Measurements from ENCODE around the gene DENND2C.

DENND2C gene

DNA sequence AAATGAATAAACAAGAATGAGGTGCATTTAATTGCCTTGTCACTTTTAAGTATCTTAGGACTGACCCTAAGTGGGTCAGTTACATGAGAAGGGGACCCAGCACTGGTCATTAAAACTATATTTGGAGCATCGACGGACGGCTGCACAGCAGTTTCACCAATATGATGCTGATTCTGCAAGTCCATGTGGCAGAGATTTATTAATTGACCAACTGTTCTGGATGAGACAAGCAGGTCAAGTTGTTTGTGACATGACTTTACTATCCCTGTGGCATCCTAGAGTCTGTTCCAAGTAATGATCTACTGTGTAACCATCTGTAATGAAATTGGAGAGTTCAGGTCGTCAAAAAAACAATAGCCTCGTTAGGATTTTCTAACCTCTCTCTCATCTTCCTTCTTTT is 16.0 kb upstream of the DENND2C start:
- Histone ChIP-seq H3K4me1 (no peaks in the 10 kb centered on the region), H3K4me2 (ENCODE audit: low read length) (no peak overlapping the region), H3K9ac (no peak overlapping the region), H3K9me3 (ENCODE audit: control insufficient read depth, low read length) (no peaks in the 10 kb centered on the region), H3K79me2 (no peaks in the 10 kb centered on the region), H3K27ac (no peak overlapping the region), H3K36me3 (ENCODE audit: control insufficient read depth, insufficient read depth, low read length) (no peaks in the 10 kb centered on the region), H3K4me3 (ENCODE audit: low read depth, low read length) (no peak overlapping the region), H3K27me3 (ENCODE audit: control insufficient read depth, insufficient read depth, low read length) (no peaks in the 10 kb centered on the region), H2AFZ (no peak overlapping the region)
- TF ChIP-seq, protein P1, sequence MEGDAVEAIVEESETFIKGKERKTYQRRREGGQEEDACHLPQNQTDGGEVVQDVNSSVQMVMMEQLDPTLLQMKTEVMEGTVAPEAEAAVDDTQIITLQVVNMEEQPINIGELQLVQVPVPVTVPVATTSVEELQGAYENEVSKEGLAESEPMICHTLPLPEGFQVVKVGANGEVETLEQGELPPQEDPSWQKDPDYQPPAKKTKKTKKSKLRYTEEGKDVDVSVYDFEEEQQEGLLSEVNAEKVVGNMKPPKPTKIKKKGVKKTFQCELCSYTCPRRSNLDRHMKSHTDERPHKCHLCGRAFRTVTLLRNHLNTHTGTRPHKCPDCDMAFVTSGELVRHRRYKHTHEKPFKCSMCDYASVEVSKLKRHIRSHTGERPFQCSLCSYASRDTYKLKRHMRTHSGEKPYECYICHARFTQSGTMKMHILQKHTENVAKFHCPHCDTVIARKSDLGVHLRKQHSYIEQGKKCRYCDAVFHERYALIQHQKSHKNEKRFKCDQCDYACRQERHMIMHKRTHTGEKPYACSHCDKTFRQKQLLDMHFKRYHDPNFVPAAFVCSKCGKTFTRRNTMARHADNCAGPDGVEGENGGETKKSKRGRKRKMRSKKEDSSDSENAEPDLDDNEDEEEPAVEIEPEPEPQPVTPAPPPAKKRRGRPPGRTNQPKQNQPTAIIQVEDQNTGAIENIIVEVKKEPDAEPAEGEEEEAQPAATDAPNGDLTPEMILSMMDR (IDR thresholded peaks at IDR 0.05) = no peak

DNA sequence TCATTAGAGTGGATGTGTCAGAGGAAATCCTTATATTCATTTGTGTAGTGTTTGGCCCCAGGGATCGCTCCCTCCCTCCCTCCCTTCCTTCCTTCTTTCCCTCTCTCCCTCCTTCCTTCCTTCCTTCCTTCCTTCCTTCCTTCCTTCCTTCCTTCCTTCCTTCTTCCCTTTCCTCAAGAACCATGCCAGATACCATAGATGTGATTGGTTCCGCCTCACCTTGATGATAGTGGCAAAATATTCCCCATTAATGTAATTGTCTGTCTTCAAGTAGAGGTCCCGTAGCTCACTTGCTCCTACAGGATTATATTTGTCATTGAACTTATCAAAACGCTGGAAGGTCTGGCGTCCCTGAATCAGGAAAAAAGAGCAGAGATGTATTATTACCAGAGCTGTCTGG is 7.8 kb upstream of the DENND2C start:
- Histone ChIP-seq H3K27me3 (ENCODE audit: control insufficient read depth, insufficient read depth, low read length) (no peaks in the 10 kb centered on the region), H3K27ac (no peak overlapping the region), H3K4me2 (ENCODE audit: low read length) (no peak overlapping the region), H3K36me3 (ENCODE audit: control insufficient read depth, insufficient read depth, low read length) (no peaks in the 10 kb centered on the region), H3K79me2 (no peaks in the 10 kb centered on the region), H3K4me1 (no peaks in the 10 kb centered on the region), H2AFZ (no peak overlapping the region), H3K9me3 (ENCODE audit: control insufficient read depth, low read length) (no peaks in the 10 kb centered on the region), H3K9ac (no peak overlapping the region), H3K4me3 (ENCODE audit: low read depth, low read length) (no peak overlapping the region)
- TF ChIP-seq, protein P1 (IDR thresholded peaks at IDR 0.05) = no peak

DNA sequence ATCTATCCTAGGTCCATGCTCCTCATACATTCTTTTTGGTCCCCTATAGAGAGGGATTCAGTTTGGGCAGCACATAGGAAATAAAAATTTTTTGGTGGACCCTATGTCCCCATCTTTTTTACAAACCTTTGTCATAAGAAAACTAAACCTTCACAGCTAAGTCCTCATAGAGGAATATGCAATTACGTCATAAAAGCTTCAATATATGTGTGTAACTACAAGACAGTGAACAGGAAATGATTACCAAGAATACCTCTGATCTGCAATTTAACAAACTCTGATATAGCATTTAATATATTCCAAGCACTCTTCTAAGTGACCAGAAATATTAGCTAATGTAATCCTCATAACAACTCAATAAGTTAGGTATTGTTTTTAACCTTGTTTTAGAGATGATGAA is 6.3 kb upstream of the DENND2C start:
- Histone ChIP-seq H3K9me3 (ENCODE audit: control insufficient read depth, low read length) (no peaks in the 10 kb centered on the region), H3K36me3 (ENCODE audit: control insufficient read depth, insufficient read depth, low read length) (no peaks in the 10 kb centered on the region), H3K4me2 (ENCODE audit: low read length) (no peak overlapping the region), H3K4me1 (no peaks in the 10 kb centered on the region), H3K4me3 (ENCODE audit: low read depth, low read length) (no peak overlapping the region), H3K27me3 (ENCODE audit: control insufficient read depth, insufficient read depth, low read length) (no peaks in the 10 kb centered on the region), H3K79me2 (no peaks in the 10 kb centered on the region), H3K27ac (no peak overlapping the region), H2AFZ (no peak overlapping the region), H3K9ac (no peak overlapping the region)
- TF ChIP-seq, protein P1 (IDR thresholded peaks at IDR 0.05) = no peak

DNA sequence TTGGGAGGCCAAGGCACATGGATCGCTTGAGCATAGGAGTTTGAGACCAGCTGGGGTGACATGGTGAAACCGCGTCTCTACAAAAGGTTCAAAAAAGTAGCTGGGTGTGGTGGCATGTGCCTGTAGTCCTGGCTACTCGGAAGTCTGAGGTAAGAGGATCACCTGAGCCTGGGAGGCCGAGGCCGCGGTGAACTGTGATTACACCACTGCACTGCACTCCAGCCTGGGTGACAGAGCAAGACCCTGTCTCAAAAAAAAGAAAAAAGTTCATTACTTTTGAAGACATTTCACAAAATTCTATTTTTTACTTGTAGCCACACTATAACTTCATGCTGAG is 2.1 kb upstream of the DENND2C start:
- H3K27me3 ChIP-seq (ENCODE audit: control insufficient read depth, insufficient read depth, low read length) = no peaks in the 10 kb centered on the region
- H3K27ac ChIP-seq = no peak overlapping the region
- no peaks in the 10 kb centered on the region for H3K9me3 ChIP-seq (ENCODE audit: control insufficient read depth, low read length)
- no peaks in the 10 kb centered on the region for H3K4me1 ChIP-seq
- TF ChIP-seq, protein P1 (IDR thresholded peaks at IDR 0.05) = no peak
- H3K4me2 ChIP-seq (ENCODE audit: low read length) = no peak overlapping the region
- H3K79me2 ChIP-seq = no peaks in the 10 kb centered on the region
- no peak overlapping the region for H2AFZ ChIP-seq
- H3K9ac ChIP-seq = no peak overlapping the region
- no peaks in the 10 kb centered on the region for H3K36me3 ChIP-seq (ENCODE audit: control insufficient read depth, insufficient read depth, low read length)
- no peak overlapping the region for H3K4me3 ChIP-seq (ENCODE audit: low read depth, low read length)

DNA sequence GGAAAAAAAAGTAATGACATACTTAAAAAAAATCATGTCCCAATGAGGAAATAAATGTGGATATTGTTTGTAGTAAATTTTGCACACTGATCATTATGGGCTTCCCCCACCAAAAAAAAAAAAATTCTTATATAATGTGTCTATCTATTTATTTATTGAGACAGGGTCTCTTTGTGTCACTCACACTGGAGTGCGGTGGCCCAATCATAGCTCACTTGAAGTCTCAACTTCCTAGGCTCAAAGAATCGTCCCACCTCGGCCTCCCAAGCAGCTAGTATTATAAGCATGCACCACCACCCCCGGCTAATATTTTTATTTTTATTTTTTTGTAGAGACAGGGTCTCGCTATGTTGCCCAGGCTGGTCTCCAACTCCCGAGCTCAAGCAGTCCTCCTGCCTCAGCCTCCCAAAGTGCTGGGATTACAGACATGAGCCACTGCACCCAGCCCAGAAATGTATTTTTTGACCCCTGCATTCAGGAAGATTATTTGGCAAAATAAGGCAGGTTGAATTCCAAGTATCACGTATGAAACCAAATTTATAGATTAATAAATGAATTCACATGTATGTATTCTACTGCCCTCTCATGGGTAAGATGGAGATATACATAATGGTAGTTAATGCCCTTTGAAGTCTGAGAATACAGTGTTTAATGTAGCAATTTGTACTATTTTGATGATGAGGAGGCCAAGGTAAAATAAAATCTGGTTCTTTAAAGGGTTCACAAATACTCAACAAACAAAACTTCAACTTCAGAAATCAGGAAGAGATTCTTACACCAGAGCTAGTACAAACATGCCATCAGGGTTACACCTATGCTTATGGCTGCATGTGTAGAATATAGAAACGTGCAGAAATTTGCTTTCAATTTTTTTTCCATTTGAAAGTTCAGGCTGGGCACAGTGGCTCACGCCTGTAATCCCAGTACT is 1.4 kb upstream of the DENND2C start:
- H3K4me3 ChIP-seq (ENCODE audit: low read depth, low read length) = no peak overlapping the region
- H3K9me3 ChIP-seq (ENCODE audit: control insufficient read depth, low read length) = no peaks in the 10 kb centered on the region
- H3K27ac ChIP-seq = no peak overlapping the region

More for the DNA sequence above, 1.4 kb upstream of the DENND2C start:
- Histone ChIP-seq H3K9ac (no peak overlapping the region), H3K4me1 (no peaks in the 10 kb centered on the region), H3K36me3 (ENCODE audit: control insufficient read depth, insufficient read depth, low read length) (no peaks in the 10 kb centered on the region), H3K79me2 (no peaks in the 10 kb centered on the region), H3K27me3 (ENCODE audit: control insufficient read depth, insufficient read depth, low read length) (no peaks in the 10 kb centered on the region), H2AFZ (no peak overlapping the region), H3K4me2 (ENCODE audit: low read length) (no peak overlapping the region)
- TF ChIP-seq, protein P1 (IDR thresholded peaks at IDR 0.05) = no peak
